ENCODE data around the gene CENPS. TPM values are rescaled to one million over a fixed set of nuclear protein-coding genes. Genes with fewer than 3 reads are reported as not detected.

Gene CENPS
- total and polyA plus RNA-seq, 9 of the 15 experiments (the other 6 are each of a cell fraction or from before 2014, with no cell fraction given): 10.2 to 36.0 (median 26.0) TPM

- TF ChIP-seq UBTF (IDR thresholded peaks at IDR 0.05; ENCODE audit: borderline replicate concordance in 1 of 2, low read depth in 2 of 2, low read length in 2 of 2) (no peak), SUPT5H (IDR thresholded peaks at IDR 0.05) (no peak), ZBTB17 (CRISPR knock-in tag; IDR thresholded peaks at IDR 0.05) (no peak; the same call in 1 of the 2 replicates), CREM (IDR thresholded peaks at IDR 0.05; ENCODE audit: low read depth) (no peak), U2AF2 (optimal IDR thresholded peaks at IDR 0.05; ENCODE audit: low read depth, low read length) (no peak), ZNF24 (IDR thresholded peaks at IDR 0.05) (no peak), NBN (IDR thresholded peaks at IDR 0.05; ENCODE audit: low read depth) (peak; percentile 35; the same call in 1 of the 2 replicates), ZNF57 (CRISPR knock-in tag; IDR thresholded peaks at IDR 0.05) (no peak), NUFIP1 (IDR thresholded peaks at IDR 0.05; ENCODE audit: partially characterized antibody) (peak; percentile 30), MCM2 (IDR thresholded peaks at IDR 0.05; ENCODE audit: low read depth) (no peak), MYNN (IDR thresholded peaks at IDR 0.05) (no peak), MYNN (CRISPR knock-in tag; IDR thresholded peaks at IDR 0.05) (no peak), ZNF184 (CRISPR knock-in tag; IDR thresholded peaks at IDR 0.05) (no peak), HMG20A (CRISPR knock-in tag; conservative IDR thresholded peaks at IDR 0.05) (no peak), CBFA2T3 (IDR thresholded peaks at IDR 0.05) (peak; percentile 28), ZNF707 (CRISPR knock-in tag; conservative IDR thresholded peaks at IDR 0.05) (no peak), IRF1 (CRISPR knock-in tag; IDR thresholded peaks at IDR 0.05; ENCODE audit: borderline replicate concordance) (no peak), ZNF644 (tag; IDR thresholded peaks at IDR 0.05; ENCODE audit: low read depth) (no peak), RBM25 (IDR thresholded peaks at IDR 0.05; ENCODE audit: low read depth, low read length, severe bottlenecking) (no peak), ZMIZ1 (IDR thresholded peaks at IDR 0.05; ENCODE audit: low read depth in 2 of 2, low read length in 2 of 2) (no peak), PHB (CRISPR knock-in tag; IDR thresholded peaks at IDR 0.05) (no peak), HIVEP1 (CRISPR knock-in tag; IDR thresholded peaks at IDR 0.05) (no peak), MCM3 (IDR thresholded peaks at IDR 0.05) (no peak), XRCC4 (IDR thresholded peaks at IDR 0.05; ENCODE audit: extremely low read depth, insufficient read depth, insufficient read length) (no peak), ARNT (IDR thresholded peaks at IDR 0.05) (no peak), EGR1 (conservative IDR thresholded peaks at IDR 0.05) (peak; percentile 96), NFXL1 (CRISPR knock-in tag; IDR thresholded peaks at IDR 0.05) (no peak)
Observed at GRCh38 chr1:10473145-10473765, 43.0 kb downstream of the CENPS start (continued).

Data from K562 (cell line).